ENCODE measurements around the gene MAP3K12. TPM values are rescaled to one million over a fixed set of nuclear protein-coding genes. Genes with fewer than 3 reads are reported as not detected.

The MAP3K12 gene
- total and polyA plus RNA-seq, 12 donors = 2.9 to 19.4 (median 4.8) TPM

- H3K27me3 ChIP-seq = no peaks in the 10 kb centered on the region
- peak in 1 of 8 donors; percentile 21 for ATAC-seq
- intact Hi-C loops (cut with DNase I) = no loop called here
- H3K36me3 ChIP-seq = peaks cover 0 to 100% (median 73%) of the 10 kb centered on the region in 9 donors
- no peak for TF ChIP-seq CTCF (IDR thresholded peaks at IDR 0.05)
- peaks cover 0 to 10% (median 0%) of the 10 kb centered on the region in 9 donors for H3K4me1 ChIP-seq
- 93% methylated on average over 7 of the region's 7 CpGs for WGBS, 2 donors
- H3K27ac ChIP-seq = peak overlapping the region in 1 of 10 donors; percentile 67
- H3K9me3 ChIP-seq = no peaks in the 10 kb centered on the region
- no peak overlapping the region for H3K4me3 ChIP-seq
- no peak for DNase-seq
These were observed 33.5 kb upstream of the MAP3K12 start for GRCh38 chr12:53532524-53533445.

DNA sequence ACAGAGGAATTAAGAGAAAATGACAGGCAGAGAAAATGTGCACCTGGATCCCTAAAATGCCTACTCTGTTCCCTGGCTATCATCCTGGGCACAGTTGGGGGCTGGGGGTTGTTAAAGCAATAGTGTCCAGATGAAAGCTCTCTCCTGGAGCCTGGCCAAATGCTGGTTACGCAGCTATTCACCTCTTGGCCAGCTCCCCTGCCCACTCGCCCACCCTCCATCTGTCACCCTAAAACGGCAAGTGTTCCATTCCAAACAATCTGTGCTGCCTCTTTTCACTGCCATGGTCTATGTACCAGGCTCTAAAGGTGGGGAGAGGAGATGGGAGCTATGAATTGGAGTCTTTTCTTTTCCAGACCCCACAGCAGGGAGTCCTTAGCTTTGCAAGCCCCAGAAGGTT, 32.8 kb upstream of the MAP3K12 start:
- Histone ChIP-seq H3K4me3 (no peak overlapping the region), H3K27ac (no peak overlapping the region), H3K9me3 (no peaks in the 10 kb centered on the region), H3K27me3 (no peaks in the 10 kb centered on the region), H3K36me3 (peaks cover 0 to 100% (median 71%) of the 10 kb centered on the region in 9 donors), H3K4me1 (peaks cover 0 to 10% (median 0%) of the 10 kb centered on the region in 9 donors)
- ATAC-seq (no peak), DNase-seq (no peak)
- intact Hi-C loops (cut with DNase I) = no loop called here
- TF ChIP-seq CTCF (IDR thresholded peaks at IDR 0.05) = no peak
- 58 to 64% methylated on average over 3 of the region's 3 CpGs for WGBS, 2 donors

GRCh38 chr12:53530920-53531319, 31.7 kb upstream of the MAP3K12 start:
- 96 to 97% methylated on average over 4 of the region's 4 CpGs for WGBS, 2 donors
- H3K9me3 ChIP-seq = no peaks in the 10 kb centered on the region
- peaks cover 0 to 100% (median 64%) of the 10 kb centered on the region in 9 donors for H3K36me3 ChIP-seq
- H3K4me3 ChIP-seq = no peak overlapping the region
- H3K27me3 ChIP-seq = no peaks in the 10 kb centered on the region
- H3K27ac ChIP-seq = no peak overlapping the region
- no peak for TF ChIP-seq CTCF (IDR thresholded peaks at IDR 0.05)
- intact Hi-C loops (cut with DNase I) = no loop called here
- H3K4me1 ChIP-seq = peaks cover 0 to 10% (median 0%) of the 10 kb centered on the region in 9 donors
- DNase-seq (no peak), ATAC-seq (no peak)

DNA sequence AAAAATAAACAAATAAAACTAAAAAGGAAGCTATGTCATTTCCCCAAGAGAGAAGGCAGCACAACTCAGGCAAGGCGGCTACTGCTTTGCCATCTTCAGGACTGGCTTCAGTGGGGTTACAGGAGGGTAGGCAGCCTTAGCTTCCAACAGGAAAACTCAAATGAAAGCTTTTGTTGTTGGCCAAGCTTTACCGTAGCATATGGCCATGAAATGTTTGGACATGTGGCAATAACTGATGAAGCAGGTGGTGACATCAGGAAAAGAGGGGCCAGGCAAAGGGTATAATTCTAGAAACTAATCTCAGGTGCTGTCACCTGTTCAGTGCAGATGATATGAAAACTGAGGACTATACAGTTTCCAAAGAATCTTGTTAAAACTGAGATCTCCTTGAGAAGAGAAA, 30.8 kb upstream of the MAP3K12 start:
- ATAC-seq = no peak
- H3K4me3 ChIP-seq = no peak overlapping the region
- no peak for DNase-seq
- 93 to 94% methylated on average over 2 of the region's 2 CpGs for WGBS, 2 donors
- H3K27me3 ChIP-seq = no peaks in the 10 kb centered on the region
- no peaks in the 10 kb centered on the region for H3K9me3 ChIP-seq
- peaks cover 0 to 10% (median 0%) of the 10 kb centered on the region in 9 donors for H3K4me1 ChIP-seq
- no peak overlapping the region for H3K27ac ChIP-seq
- intact Hi-C loops (cut with DNase I) = no loop called here
- no peak for TF ChIP-seq CTCF (IDR thresholded peaks at IDR 0.05)
- peaks cover 0 to 100% (median 64%) of the 10 kb centered on the region in 9 donors for H3K36me3 ChIP-seq

All from heart right ventricle (tissue), 16 donors.